A549 (cell line): ENCODE measurements around the gene DTNB. TPM values are rescaled to one million over a fixed set of nuclear protein-coding genes. Genes with fewer than 3 reads are reported as not detected.
"Not testable (repeated sequence)": the region's sequence is repeated elsewhere in the genome, so short reads cannot be mapped to it uniquely, and the experiment has no call there.

Source experiments
- ATAC-seq, 2 experiments: fragments of 200-7000 bp in 1 of 2; fragments of >200 bp in 1 of 2; cut with Nextera tagmentation in 1 of 2; cut with Tn5 transposase in 1 of 2; 3 replicates each; pipeline versions ENCODE4 v1.8.0 to v1.9.1; 2018 to 2020; ENCODE audit warnings: mild to moderate bottlenecking in 1 of 2, moderate library complexity in 1 of 2
- CTCF ChIA-PET: fragments of 300-600 bp; sonication (Branson Sonifier 250); formaldehyde crosslinking; extraction: SDS; loops from one replicate; lab custom pipeline; 2021; ENCODE audit warnings: antibody characterized with exemption, inconsistent platforms; lab: Yijun Ruan, JAX
- POLR2A ChIA-PET: fragments of 350-600 bp; formaldehyde crosslinking; extraction: SDS; loops from one replicate; lab custom pipeline; 2021; ENCODE audit warnings: antibody characterized with exemption, inconsistent platforms; lab: Yijun Ruan, JAX
- DNase-seq, 2 experiments: peaks; one replicate each; pipeline versions ENCODE4 v3.0.0 to v3.0.0-alpha.2; 2011 to 2016; ENCODE audit warnings: low read depth in 1 of 2, low spot score in 1 of 2
- FAIRE-seq: peaks from 2 replicates; lab custom pipeline; 2011; peaks lifted over from hg19 to GRCh38; lab: Jason Lieb, UNC
- H3K27ac ChIP-seq, 2 experiments: fragments of >200 bp; sonication (Bioruptor Twin); formaldehyde crosslinking; 3 replicates each; pipeline ENCODE4 v1.5.1; 2016 to 2017
- H3K4me1 ChIP-seq: fragments of >200 bp; sonication (Bioruptor Twin); formaldehyde crosslinking; 3 replicates; pipeline ENCODE4 v1.6.1; 2016
- H3K4me2 ChIP-seq: fragments of >200 bp; sonication (Bioruptor Twin); formaldehyde crosslinking; 3 replicates; pipeline ENCODE4 v1.6.1; 2016
- H3K4me3 ChIP-seq: fragments of >200 bp; sonication (Bioruptor Twin); formaldehyde crosslinking; 3 replicates; pipeline ENCODE4 v1.5.1; 2016
- H3K9me3 ChIP-seq: fragments of >200 bp; sonication (Bioruptor Twin); formaldehyde crosslinking; 3 replicates; pipeline ENCODE4 v1.6.1; 2016
- ATOH8 ChIP-seq: fragments of 250-450 bp; sonication (Bioruptor Pico); IDR thresholded peaks from 2 replicates; pipeline ENCODE4 v1.5.0; 2020; ENCODE audit warnings: low read depth, mild to moderate bottlenecking, moderate library complexity
- BHLHE40 ChIP-seq: IDR thresholded peaks from 2 replicates; pipeline ENCODE4 v1.6.1; 2012; ENCODE audit warnings: low read depth, low read length, inconsistent platforms
- CEBPB ChIP-seq, 2 experiments: fragments of >200 bp in 1 of 2; sonication (Bioruptor Twin) in 1 of 2; formaldehyde crosslinking in 1 of 2; IDR thresholded peaks; 2 replicates each; pipeline ENCODE4 v1.6.1; 2012 to 2016
- CHD2 ChIP-seq: fragments of 150-350 bp; IDR thresholded peaks from 2 replicates; pipeline ENCODE4 v1.6.1; 2014; ENCODE audit warnings: low read length; ENCODE audit not compliant: partially characterized antibody
- CHD4 ChIP-seq: fragments of 200-600 bp; sonication (generic); IDR thresholded peaks from 2 replicates; pipeline ENCODE4 v1.6.1; 2016; ENCODE audit warnings: antibody characterized with exemption, mild to moderate bottlenecking, borderline replicate concordance
- CTCF ChIP-seq: fragments of >200 bp; sonication (Bioruptor Twin); formaldehyde crosslinking; IDR thresholded peaks from 3 replicates; pipeline ENCODE4 v1.5.1; 2016
- EP300 ChIP-seq, 2 experiments: fragments of >200 bp; sonication (Bioruptor Twin); formaldehyde crosslinking; IDR thresholded peaks; 2 replicates in 1 of 2; 3 replicates in 1 of 2; pipeline ENCODE4 v1.6.1; 2016 to 2017
- ESRRA ChIP-seq: fragments of 150-350 bp; IDR thresholded peaks from 2 replicates; pipeline ENCODE4 v1.6.1; 2014; ENCODE audit warnings: mild to moderate bottlenecking, low read length, borderline replicate concordance
- FOSL2 ChIP-seq, 2 experiments: fragments of 450-650 bp in 1 of 2; fragments of >200 bp in 1 of 2; sonication (Bioruptor Twin) in 1 of 2; formaldehyde crosslinking; IDR thresholded peaks; 2 replicates each; pipeline versions ENCODE4 v1.5.0 to v1.6.1; 2016 to 2020; ENCODE audit warnings: mild to moderate bottlenecking in 1 of 2, moderate library complexity in 1 of 2
- GATA3 ChIP-seq: IDR thresholded peaks from 2 replicates; pipeline ENCODE4 v1.6.1; 2012; ENCODE audit warnings: borderline replicate concordance
- HOXB13 ChIP-seq: fragments of 250-450 bp; sonication (Bioruptor Pico); IDR thresholded peaks from 2 replicates; pipeline ENCODE4 v1.5.0; 2020; ENCODE audit warnings: low read depth, mild to moderate bottlenecking, moderate library complexity
- HOXB5 ChIP-seq: fragments of 250-450 bp; sonication (Bioruptor Pico); IDR thresholded peaks from 2 replicates; pipeline ENCODE4 v1.5.0; 2020; ENCODE audit warnings: mild to moderate bottlenecking, moderate library complexity
- JUN ChIP-seq, 2 experiments: fragments of >200 bp; sonication (Bioruptor Twin); formaldehyde crosslinking; IDR thresholded peaks; 2 replicates in 1 of 2; 3 replicates in 1 of 2; pipeline ENCODE4 v1.6.1; 2016 to 2017
- KDM5A ChIP-seq: fragments of 200-600 bp; sonication (generic); IDR thresholded peaks from 2 replicates; pipeline ENCODE4 v1.6.1; 2016; ENCODE audit warnings: antibody characterized with exemption, mild to moderate bottlenecking
- MAZ ChIP-seq: fragments of 150-350 bp; IDR thresholded peaks from 2 replicates; pipeline ENCODE4 v1.6.1; 2014; ENCODE audit warnings: antibody characterized with exemption, low read depth, low read length, borderline replicate concordance
- NR3C1 ChIP-seq: fragments of >200 bp; sonication (Bioruptor Twin); formaldehyde crosslinking; IDR thresholded peaks from 3 replicates; pipeline ENCODE4 v1.6.1; 2017
- RAD21 ChIP-seq, 2 experiments: fragments of >200 bp in 1 of 2; sonication (Bioruptor Twin) in 1 of 2; formaldehyde crosslinking in 1 of 2; IDR thresholded peaks in 1 of 2; conservative IDR thresholded peaks in 1 of 2; 2 replicates in 1 of 2; 3 replicates in 1 of 2; pipeline ENCODE4 v1.6.1; 2012 to 2018; ENCODE audit warnings: inconsistent platforms in 1 of 2
- RARB ChIP-seq: fragments of 250-450 bp; sonication (Bioruptor Pico); IDR thresholded peaks from 2 replicates; pipeline ENCODE4 v1.8.0; 2021; ENCODE audit warnings: mild to moderate bottlenecking, moderate library complexity
- RCOR1 ChIP-seq: fragments of 150-350 bp; IDR thresholded peaks from 2 replicates; pipeline ENCODE4 v1.6.1; 2014; ENCODE audit warnings: antibody characterized with exemption, low read length, low read depth
- REST ChIP-seq: fragments of 200-600 bp; sonication (generic); IDR thresholded peaks from 2 replicates; pipeline ENCODE4 v1.6.1; 2016; ENCODE audit warnings: antibody characterized with exemption, mild to moderate bottlenecking, moderate library complexity
- RNF2 ChIP-seq: fragments of 200-600 bp; sonication (generic); IDR thresholded peaks from 2 replicates; pipeline ENCODE4 v1.6.1; 2016; ENCODE audit warnings: low read depth, mild to moderate bottlenecking, antibody characterized with exemption, moderate library complexity, borderline replicate concordance
- TP53 ChIP-seq: fragments of 250-450 bp; sonication (Bioruptor Pico); IDR thresholded peaks from 2 replicates; pipeline ENCODE4 v1.5.0; 2021; ENCODE audit warnings: mild to moderate bottlenecking, moderate library complexity
- USF2 ChIP-seq: fragments of 450-650 bp; IDR thresholded peaks from 2 replicates; pipeline ENCODE4 v1.6.1; 2014; ENCODE audit warnings: antibody characterized with exemption
- ZC3H11A ChIP-seq: fragments of 450-650 bp; IDR thresholded peaks from 2 replicates; pipeline ENCODE4 v1.6.1; 2014; ENCODE audit warnings: antibody characterized with exemption, mild to moderate bottlenecking
- ZFP36 ChIP-seq: fragments of 450-650 bp; IDR thresholded peaks from 2 replicates; pipeline ENCODE4 v1.6.1; 2014; ENCODE audit warnings: borderline replicate concordance; ENCODE audit not compliant: partially characterized antibody
- ZSCAN20 ChIP-seq: fragments of 250-450 bp; sonication (Bioruptor Pico); IDR thresholded peaks from 2 replicates; pipeline ENCODE4 v1.8.0; 2022; ENCODE audit warnings: mild to moderate bottlenecking, moderate library complexity
- WGBS: methylation state at CpG from one replicate; pipeline ENCODE4 v1.1.6; 2017; ENCODE audit errors: missing lambda C conversion rate; 5-methylcytosine and 5-hydroxymethylcytosine counted together
- polyA plus RNA-seq, 4 experiments: library from polyadenylated mRNA; depleted of rRNA in 3 of 4; stranded (reverse); fragments of >200 nt; fragmentation: RNase III in 1 of 4; extraction: RNeasy Plus Mini Kit Qiagen cat#74134 plus additional on column Dnase treatment in 1 of 4; gene quantifications; 2 replicates in 3 of 4; 3 replicates in 1 of 4; pipeline ENCODE4 v1.2.3, GENCODE V29; 2011 to 2017

The DTNB gene
- polyA plus RNA-seq, 2 of the 4 experiments (the other 2 are of a cell fraction): 11.2 to 32.6 TPM

- POLR2A ChIA-PET: no interaction called here
- H3K9me3 ChIP-seq: no peaks in the 10 kb centered on the region
- no peak for TF ChIP-seq MAZ
- TF ChIP-seq EP300 (IDR thresholded peaks at IDR 0.05): no peak
- no peak for TF ChIP-seq ATOH8 (CRISPR knock-in tag)
- no peak for TF ChIP-seq CHD2
- TF ChIP-seq ZC3H11A: no peak
- no peak for TF ChIP-seq RNF2
- TF ChIP-seq JUN (IDR thresholded peaks at IDR 0.05): no peak
- no peak for TF ChIP-seq REST
- TF ChIP-seq FOSL2 (IDR thresholded peaks at IDR 0.05): no peak
- TF ChIP-seq FOSL2 (CRISPR knock-in tag; IDR thresholded peaks at IDR 0.05): no peak
- TF ChIP-seq BHLHE40: no peak
- no peak for TF ChIP-seq CHD4
- no peak for TF ChIP-seq USF2
- TF ChIP-seq CEBPB (IDR thresholded peaks at IDR 0.05): no peak
- no peak for TF ChIP-seq ZFP36
- no peak overlapping the region for H3K4me3 ChIP-seq
- DNase-seq (no peak), ATAC-seq (no peak), FAIRE-seq (no peak)
- WGBS: 98% methylated on average over 21 of the region's 26 CpGs
- peaks cover 10% of the 10 kb centered on the region for H3K4me1 ChIP-seq
- CTCF ChIA-PET: no interaction called here
- no peak overlapping the region for H3K27ac ChIP-seq
- H3K4me2 ChIP-seq: no peak overlapping the region
Observed at GRCh38 chr2:25534455-25534854, 138.9 kb downstream of the DTNB start.

- not testable (repeated sequence) for ATAC-seq
- peaks cover 10% of the 10 kb centered on the region for H3K4me1 ChIP-seq
- WGBS: 91% methylated on average over 5 of the region's 5 CpGs
Observed at GRCh38 chr2:25533771-25534170, 139.6 kb downstream of the DTNB start.

GRCh38 chr2:25532521-25532920 is 140.9 kb downstream of the DTNB start:
- Histone ChIP-seq H3K27ac (no peak overlapping the region), H3K4me3 (no peak overlapping the region), H3K9me3 (no peaks in the 10 kb centered on the region), H3K4me1 (peaks cover 5% of the 10 kb centered on the region), H3K4me2 (no peak overlapping the region)
- FAIRE-seq (no peak), DNase-seq (no peak), ATAC-seq (no peak)
- ChIA-PET CTCF (interaction anchor here (1.3 kb wide), 1 partner anchor 35 kb away, joined by 3 read pairs; no protein-coding TSS in a partner anchor), POLR2A (no interaction called here)
- WGBS: 87% methylated on average over 2 of the region's 2 CpGs
- no peak for TF ChIP-seq CHD4
- TF ChIP-seq HOXB13 (CRISPR knock-in tag): no peak
- no peak for TF ChIP-seq GATA3
- no peak for TF ChIP-seq TP53 (CRISPR knock-in tag)
- TF ChIP-seq MAZ: no peak
- TF ChIP-seq HOXB5 (CRISPR knock-in tag): no peak
- no peak for TF ChIP-seq ZSCAN20
- no peak for TF ChIP-seq RARB (CRISPR knock-in tag)
- no peak for TF ChIP-seq USF2
- TF ChIP-seq RAD21 (conservative IDR thresholded peaks at IDR 0.05 in 1 of 2, IDR thresholded peaks at IDR 0.05 in 1 of 2): no peak
- TF ChIP-seq NR3C1: no peak
- no peak for TF ChIP-seq RCOR1
- TF ChIP-seq KDM5A: no peak
- TF ChIP-seq RNF2: no peak
- no peak for TF ChIP-seq ESRRA
- no peak for TF ChIP-seq CTCF

More at GRCh38 chr2:25533771-25534170, 139.6 kb downstream of the DTNB start:
- POLR2A ChIA-PET, DNase-seq, H3K4me2 ChIP-seq, H3K9me3 ChIP-seq, FAIRE-seq, H3K27ac ChIP-seq, H3K4me3 ChIP-seq: not testable (repeated sequence)
- CTCF ChIA-PET: interaction anchor here (1.0 to 1.1 kb wide), 2 partner anchors 131 to 172 kb away, joined by 3 read pairs; no protein-coding TSS in a partner anchor
